Panc1 (cell line): ENCODE results near the gene FKBP5. TPM values are rescaled to one million over a fixed set of nuclear protein-coding genes. Genes with fewer than 3 reads are reported as not detected.

Source experiments
- ATAC-seq: fragments of 200-7000 bp; cut with Tn5 transposase; 2 replicates; pipeline ENCODE4 v1.9.1; 2020; ENCODE audit warnings: mild to moderate bottlenecking, moderate library complexity
- BruUV-seq: library from RNA; stranded (reverse); fragments of 400-500 nt; replicated peaks from 2 replicates; lab custom pipeline; 2021; lab: Mats Ljungman, UMichigan
- CTCF ChIA-PET: fragments of 300-600 bp; sonication (Branson Sonifier 250); formaldehyde crosslinking; loops from one replicate; lab custom pipeline; 2022; ENCODE audit warnings: antibody characterized with exemption; lab: Charles Lee
- POLR2A ChIA-PET: fragments of 300-600 bp; sonication (Branson Sonifier 250); formaldehyde crosslinking; loops from one replicate; lab custom pipeline; 2022; ENCODE audit warnings: antibody characterized with exemption; lab: Charles Lee
- DNase-seq: peaks from one replicate; pipeline ENCODE4 v3.0.0-alpha.2; 2010; ENCODE audit warnings: low read depth, low spot score
- H3K27ac ChIP-seq: 2 replicates; pipeline ENCODE4 v1.5.1; 2011; ENCODE audit warnings: mild to moderate bottlenecking, low read length, inconsistent platforms
- H3K27me3 ChIP-seq: fragments of 200-500 bp; sonication (Bioruptor generic); 2 replicates; pipeline ENCODE4 v1.6.0; 2014; ENCODE audit warnings: low read length, inconsistent platforms; ENCODE audit not compliant: control insufficient read depth, insufficient read depth
- H3K36me3 ChIP-seq: fragments of 200-500 bp; sonication (Bioruptor generic); 2 replicates; pipeline ENCODE4 v1.5.1; 2014; ENCODE audit warnings: inconsistent platforms, mild to moderate bottlenecking, low read length, moderate library complexity; ENCODE audit not compliant: control insufficient read depth, insufficient read depth
- H3K4me1 ChIP-seq: 2 replicates; pipeline ENCODE4 v1.5.1; 2011; ENCODE audit warnings: inconsistent platforms, mild to moderate bottlenecking, low read length, moderate library complexity; ENCODE audit not compliant: control insufficient read depth, insufficient read depth
- H3K4me3 ChIP-seq, 2 experiments: 2 replicates each; pipeline ENCODE4 v1.5.1; 2011 to 2012; ENCODE audit warnings: low read depth in 2 of 2, low read length in 2 of 2, mild to moderate bottlenecking in 2 of 2, inconsistent platforms in 1 of 2, moderate library complexity in 1 of 2
- H3K9me3 ChIP-seq: fragments of 200-500 bp; sonication (Bioruptor generic); 2 replicates; pipeline ENCODE4 v1.5.1; 2014; ENCODE audit warnings: low read depth, mild to moderate bottlenecking, inconsistent platforms, low read length, moderate library complexity; ENCODE audit not compliant: control insufficient read depth, insufficient read depth
- CTCF ChIP-seq: fragments of 450-650 bp; IDR thresholded peaks from 2 replicates; pipeline ENCODE4 v1.5.1; 2017; ENCODE audit warnings: mild to moderate bottlenecking
- POLR2AphosphoS5 ChIP-seq: IDR thresholded peaks from 2 replicates; pipeline ENCODE4 v1.6.1; 2012; ENCODE audit warnings: mild to moderate bottlenecking, low read depth, low read length, moderate library complexity
- REST ChIP-seq, 2 experiments: IDR thresholded peaks; 2 replicates each; pipeline ENCODE4 v1.6.1; 2011 to 2012; ENCODE audit warnings: low read depth in 2 of 2, control low read depth in 1 of 2, low read length in 1 of 2, mild to moderate bottlenecking in 1 of 2, moderate library complexity in 1 of 2; ENCODE audit not compliant: insufficient read depth in 1 of 2
- SIN3A ChIP-seq: IDR thresholded peaks from 2 replicates; pipeline ENCODE4 v1.6.1; 2012; ENCODE audit warnings: low read depth, mild to moderate bottlenecking, low read length, moderate library complexity, borderline replicate concordance; ENCODE audit not compliant: insufficient read depth
- TCF7L2 ChIP-seq: IDR thresholded peaks from 2 replicates; pipeline ENCODE4 v1.6.1; 2011; ENCODE audit warnings: mild to moderate bottlenecking, low read depth, low read length, inconsistent platforms
- in situ Hi-C: cut with HindIII; loops from 2 replicates; pipeline ENCODE4 v1.10.0; 2016; ENCODE audit warnings: low sequenced_read_pairs, low pct_unique_long_range_greater_than_20kb
- intact Hi-C: fragments of 100-400 bp; cut with micrococcal nuclease; formaldehyde crosslinking; loops from one replicate; pipeline ENCODE4 v1.10.0; 2022; ENCODE audit not compliant: unreplicated experiment
- total RNA-seq: library from RNA; stranded (reverse); gene quantifications from one replicate; pipeline ENCODE4 v1.2.1, GENCODE V29; 2021; ENCODE audit not compliant: unreplicated experiment

The FKBP5 gene
- total RNA-seq, 1 experiment from 2014 or later: 25.2 TPM

GRCh38 chr6:35706468-35706867 lies 17.8 kb upstream of the FKBP5 start:
- Histone ChIP-seq H3K4me1 (no peaks in the 10 kb centered on the region), H3K36me3 (no peaks in the 10 kb centered on the region), H3K9me3 (no peaks in the 10 kb centered on the region), H3K27me3 (no peaks in the 10 kb centered on the region), H3K27ac (no peak overlapping the region), H3K4me3 (no peak overlapping the region)
- ATAC-seq (no peak), DNase-seq (no peak)
- intact Hi-C loops (no loop called here), in situ Hi-C loops (no loop called here)
- CTCF ChIA-PET: no interaction called here
- no peak for TF ChIP-seq SIN3A
- no peak for TF ChIP-seq TCF7L2
- TF ChIP-seq CTCF: no peak
- no peak for TF ChIP-seq POLR2AphosphoS5
- TF ChIP-seq REST (IDR thresholded peaks at IDR 0.05; ENCODE audit: insufficient read depth in 1 of 2, low read depth in 2 of 2, low read length in 1 of 2): no peak
- no TSS peak for BruUV-seq
- POLR2A ChIA-PET: no interaction called here

GRCh38 chr6:35703554-35703953 lies 14.8 kb upstream of the FKBP5 start:
- in situ Hi-C loops (no loop called here), intact Hi-C loops (no loop called here)
- Histone ChIP-seq H3K27ac (no peak overlapping the region), H3K9me3 (no peaks in the 10 kb centered on the region), H3K27me3 (no peaks in the 10 kb centered on the region), H3K36me3 (no peaks in the 10 kb centered on the region), H3K4me1 (no peaks in the 10 kb centered on the region), H3K4me3 (no peak overlapping the region)
- no peak for ATAC-seq
- no peak for TF ChIP-seq TCF7L2
- TF ChIP-seq SIN3A: no peak
- TF ChIP-seq POLR2AphosphoS5: no peak
- no peak for TF ChIP-seq CTCF
- no peak for TF ChIP-seq REST (IDR thresholded peaks at IDR 0.05; ENCODE audit: insufficient read depth in 1 of 2, low read depth in 2 of 2, low read length in 1 of 2)
- DNase-seq: no peak
- POLR2A ChIA-PET: no interaction called here
- BruUV-seq: no TSS peak
- CTCF ChIA-PET: no interaction called here
